ENCODE measurements around the gene NFXL1.
"Not testable (repeated sequence)": the region's sequence is repeated elsewhere in the genome, so short reads cannot be mapped to it uniquely, and the experiment has no call there.

The NFXL1 gene
- total RNA-seq, result 21.1 to 24.7 reads per million in 2 donors

DNA sequence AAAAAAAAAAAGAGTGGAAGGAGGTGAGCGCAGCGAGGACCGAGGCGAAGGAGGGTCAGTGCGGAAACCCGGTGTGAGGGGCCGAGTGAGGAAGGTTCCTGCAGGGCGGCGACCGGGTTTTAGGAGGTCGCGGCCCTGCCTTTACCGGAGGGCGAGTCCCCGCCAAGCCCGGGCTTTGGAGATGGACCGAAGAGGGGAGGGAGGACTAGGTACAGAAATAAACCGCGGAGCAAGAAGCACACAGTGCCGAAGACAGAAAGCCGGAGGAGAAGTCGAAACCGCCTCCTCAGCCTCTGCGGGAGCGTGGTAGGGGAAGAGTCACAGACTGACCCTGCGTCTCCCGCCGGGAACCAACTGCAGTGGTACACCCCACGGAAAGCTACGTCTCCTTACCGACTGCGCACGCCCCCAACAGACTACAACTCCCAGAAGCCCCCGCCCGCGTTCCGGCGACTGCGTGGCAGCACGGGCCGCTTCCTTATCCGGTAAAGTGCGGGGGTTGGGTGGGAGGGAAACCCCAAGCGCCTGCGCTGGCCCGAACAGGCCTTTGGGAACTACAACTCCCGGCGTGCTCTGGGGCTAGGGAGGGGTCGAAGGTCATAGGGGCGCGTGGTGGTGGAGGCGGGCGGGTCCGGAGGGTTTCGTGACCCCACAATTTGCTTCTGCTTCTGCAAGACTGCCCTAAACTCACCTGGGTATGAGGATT is at the start of gene NFXL1:
TSS of gene NFXL1 (minus strand) at position 364 of the 706 bp plus-strand sequence. CDS start 380 bp downstream, outside the sequence.
- peak; percentile 87 for DNase-seq

DNA sequence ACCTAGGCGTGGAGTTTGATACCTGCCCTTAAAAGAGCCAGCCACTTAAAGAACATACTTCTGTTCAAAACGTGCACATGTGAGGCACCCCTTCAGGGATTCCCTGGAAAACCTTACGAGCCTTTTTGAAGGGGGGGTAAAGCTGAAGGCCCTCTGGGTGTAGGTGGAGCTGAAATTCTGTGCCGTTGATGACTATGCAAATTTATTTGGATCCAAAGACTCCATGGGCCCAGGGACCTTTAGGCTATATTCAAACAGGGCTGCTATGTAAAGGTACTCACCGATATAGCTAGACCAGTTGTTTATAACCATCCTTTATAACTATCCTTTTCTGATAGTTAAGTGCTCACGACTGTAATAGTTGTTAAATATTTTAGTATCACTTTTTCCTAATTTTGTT is 40.3 kb upstream of the NFXL1 start:
- no peak for DNase-seq

DNA sequence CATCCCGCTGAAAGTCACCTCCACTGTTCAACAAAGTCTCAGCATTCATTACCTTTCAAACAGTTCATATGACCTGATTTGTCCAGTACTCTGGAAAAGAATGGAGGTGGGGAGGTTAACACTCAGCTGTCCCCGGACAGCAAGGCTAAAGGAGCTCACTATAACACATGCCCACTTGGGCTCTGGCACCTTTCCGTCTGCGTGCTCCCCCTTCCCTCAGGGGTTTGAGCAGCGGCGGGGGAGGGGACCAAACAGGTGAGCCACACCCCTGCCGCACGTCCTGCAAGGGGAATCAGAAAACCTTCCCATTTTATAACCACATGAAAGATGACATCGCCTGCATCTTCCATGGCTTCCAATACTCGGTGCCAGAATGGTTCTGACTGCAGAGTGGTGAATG is 39.9 kb upstream of the NFXL1 start:
- no peak for DNase-seq

DNA sequence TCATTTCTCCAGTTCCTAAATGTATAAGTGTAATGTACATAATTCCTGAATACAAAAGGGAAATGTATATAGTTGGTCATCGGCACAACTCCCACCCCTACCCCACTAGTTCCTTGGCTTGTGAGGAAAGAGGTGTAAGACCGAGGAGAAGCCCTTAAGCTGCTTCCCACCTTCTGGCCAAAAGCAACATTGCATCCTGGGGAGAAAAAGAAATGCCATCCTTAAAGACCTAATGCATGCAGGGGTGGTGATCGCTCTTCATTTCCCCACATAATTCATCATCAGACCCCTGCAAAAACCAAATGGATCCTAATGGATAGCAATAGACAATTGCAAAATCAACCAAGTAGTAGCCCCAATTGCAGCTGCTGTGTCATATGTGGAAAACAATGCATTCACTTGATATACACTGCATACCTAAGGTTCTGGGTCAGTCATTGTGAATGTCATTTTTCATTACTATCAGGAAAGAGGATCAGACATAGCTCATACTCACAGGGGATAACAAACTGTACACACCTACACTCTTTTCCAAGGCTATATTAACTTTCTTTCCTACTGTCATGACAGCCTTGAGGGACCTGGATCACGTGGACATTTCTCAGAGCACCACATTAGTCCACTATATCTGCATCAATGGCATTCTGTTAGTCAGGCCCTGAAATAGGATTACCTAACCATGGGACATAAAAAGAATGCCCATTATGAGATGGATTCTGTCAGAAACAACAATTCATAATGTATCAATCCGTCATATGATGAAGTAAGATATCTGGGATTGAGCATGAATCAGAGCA is 31.7 kb upstream of the NFXL1 start:
- DNase-seq, result no peak

DNA sequence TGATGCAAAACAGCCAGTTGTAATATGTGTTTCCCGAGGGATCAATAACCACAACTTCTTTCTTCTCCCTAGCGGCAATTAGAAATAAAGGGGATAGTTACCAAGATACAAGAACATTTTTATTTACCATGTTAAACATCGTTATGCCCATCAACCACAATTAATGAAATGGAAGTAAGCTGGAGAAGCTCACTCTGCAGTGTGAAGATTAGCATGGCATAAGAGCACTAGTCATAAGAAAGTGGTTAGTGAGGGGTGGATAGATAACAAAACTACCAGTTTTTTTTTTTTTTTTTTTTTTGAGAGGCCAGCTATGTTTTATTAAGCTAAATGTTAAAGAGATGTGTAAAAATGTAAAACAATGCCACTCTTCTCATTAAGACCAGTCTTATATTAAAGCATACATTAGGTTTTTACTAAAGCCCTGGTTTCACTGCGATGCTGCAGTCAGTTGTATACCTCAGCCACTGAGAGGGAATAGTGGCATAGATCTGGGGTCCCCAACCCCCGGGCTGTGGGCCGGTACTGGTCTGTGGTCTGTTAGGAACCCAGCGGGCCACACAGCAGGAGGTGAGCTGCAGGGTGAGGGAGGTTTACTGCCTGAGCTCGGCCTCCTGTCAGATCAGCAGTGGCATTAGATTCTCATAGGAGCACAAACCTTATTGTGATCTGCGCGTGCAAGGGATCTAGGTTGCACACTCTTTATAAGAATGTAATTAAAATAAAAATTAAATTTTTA is 27.9 kb upstream of the NFXL1 start:
- no peak for DNase-seq

DNA sequence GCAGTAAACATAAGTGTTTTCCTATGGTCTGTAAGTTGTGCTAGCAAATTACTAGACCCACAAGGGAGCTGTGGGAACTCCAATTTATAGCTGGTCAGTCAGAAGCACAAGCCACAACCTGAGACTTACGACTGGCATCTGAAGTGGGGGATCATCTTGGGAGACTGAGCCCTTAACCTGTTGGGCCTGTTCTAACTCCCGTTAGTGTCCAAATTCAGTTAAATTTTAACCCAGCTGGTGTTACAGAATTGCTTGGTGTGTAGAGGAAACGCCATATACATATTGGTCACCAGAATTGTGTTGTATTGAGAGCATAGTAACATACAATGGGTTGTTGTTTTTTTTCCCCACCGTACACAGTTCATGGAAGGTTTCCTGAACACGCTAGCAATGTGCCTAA is 25.1 kb upstream of the NFXL1 start:
- DNase-seq, result no peak

DNA sequence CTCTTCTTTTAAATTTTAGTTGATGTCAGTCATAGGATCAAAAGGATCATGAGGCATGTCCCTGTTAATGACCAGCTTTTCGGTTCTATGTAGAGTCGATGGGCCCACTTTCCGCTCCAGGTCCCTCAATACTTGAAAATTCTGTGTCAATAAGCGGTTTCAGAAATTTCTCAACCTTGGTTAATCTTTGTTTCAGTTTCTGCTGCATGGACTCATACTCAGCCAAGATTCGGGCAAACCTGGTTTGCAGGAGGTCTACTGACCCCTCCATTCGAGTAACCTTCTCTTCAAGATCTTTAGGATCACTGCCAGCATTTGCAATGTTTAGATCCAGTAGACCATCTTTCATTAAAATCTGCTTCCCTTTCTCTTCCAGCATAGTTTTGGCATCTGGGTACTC is 22.0 kb upstream of the NFXL1 start:
- no peak for DNase-seq

DNA sequence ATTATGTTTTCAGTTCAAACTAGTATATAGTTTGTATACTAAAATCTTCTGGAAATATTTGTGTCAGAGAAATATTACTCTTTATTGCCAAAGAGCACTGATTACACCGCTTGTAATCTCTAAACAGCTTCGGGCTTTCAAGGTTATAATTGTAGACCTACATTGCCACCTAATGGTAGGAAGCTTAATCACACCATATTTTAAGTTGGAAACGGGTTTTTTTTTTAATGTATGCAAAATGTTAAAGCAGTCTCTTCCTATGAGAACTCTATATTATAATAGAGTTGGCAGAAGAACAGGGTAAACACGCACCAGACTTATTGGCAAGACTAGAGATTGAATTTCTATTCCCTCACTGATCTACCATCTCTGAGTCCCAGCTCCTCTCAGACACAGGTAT is 19.5 kb upstream of the NFXL1 start:
- no peak for DNase-seq

DNA sequence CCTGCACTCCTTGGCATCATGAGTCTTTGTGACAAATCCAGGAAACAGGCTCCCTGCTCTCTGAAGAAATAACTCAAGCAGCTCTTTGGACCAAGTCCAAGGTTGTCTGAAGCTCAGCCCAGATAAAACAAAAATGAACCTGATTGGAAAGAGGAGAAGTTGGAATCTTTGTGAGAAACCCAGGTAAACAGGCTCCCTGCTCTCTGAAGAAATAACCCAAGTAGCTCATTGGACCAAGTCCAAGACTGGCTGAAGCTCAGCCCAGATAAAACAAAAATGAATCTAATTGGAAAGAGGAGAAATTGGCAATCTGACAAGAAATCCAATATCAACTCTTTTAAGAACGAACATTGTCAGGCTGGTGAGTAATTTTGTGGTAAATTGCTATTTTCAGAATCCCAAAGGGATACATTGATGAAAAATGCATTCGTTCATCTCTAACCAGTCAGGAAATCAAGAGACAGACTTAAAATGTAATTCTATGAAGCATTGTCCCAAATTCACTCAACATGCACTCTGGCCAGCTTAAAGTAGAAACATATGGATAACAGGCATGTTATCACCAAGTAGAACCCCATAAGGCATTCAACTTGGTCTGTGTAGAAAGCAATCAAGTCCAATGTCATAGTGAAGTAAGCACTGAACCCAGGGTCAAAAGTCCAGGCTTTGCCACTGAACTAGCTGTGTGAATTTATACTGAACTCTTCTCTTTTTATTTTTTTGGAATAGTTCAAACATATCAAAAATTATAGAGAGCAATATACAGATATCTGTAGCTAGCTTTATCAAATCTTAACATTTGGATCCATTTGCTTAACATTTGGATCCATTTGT is 16.8 kb upstream of the NFXL1 start:
- DNase-seq, result no peak

DNA sequence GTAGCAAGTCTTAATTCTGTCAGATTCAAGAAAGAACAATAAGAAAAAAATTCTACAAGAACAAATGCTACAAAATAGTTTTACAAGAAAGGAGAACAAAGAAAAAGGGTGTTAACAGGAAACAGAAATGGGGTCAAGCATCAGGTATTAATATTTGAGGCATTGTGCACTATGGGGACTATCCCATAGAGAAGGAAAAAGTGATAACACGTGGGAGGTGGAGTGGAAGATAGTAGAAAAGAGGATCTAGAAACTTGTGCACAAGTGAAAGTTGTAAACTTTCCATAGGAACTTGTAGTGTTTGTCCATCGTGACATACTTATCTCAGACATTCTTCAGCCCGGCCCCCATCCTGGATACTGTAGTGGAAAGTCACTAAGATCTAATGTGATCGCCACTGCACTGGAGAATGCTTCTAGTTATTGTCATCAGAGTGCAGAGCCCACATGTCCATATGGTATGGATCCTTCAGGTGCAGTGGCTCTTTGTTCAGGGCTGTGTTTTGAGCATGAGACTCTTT is 15.4 kb upstream of the NFXL1 start:
- no peak for DNase-seq

DNA sequence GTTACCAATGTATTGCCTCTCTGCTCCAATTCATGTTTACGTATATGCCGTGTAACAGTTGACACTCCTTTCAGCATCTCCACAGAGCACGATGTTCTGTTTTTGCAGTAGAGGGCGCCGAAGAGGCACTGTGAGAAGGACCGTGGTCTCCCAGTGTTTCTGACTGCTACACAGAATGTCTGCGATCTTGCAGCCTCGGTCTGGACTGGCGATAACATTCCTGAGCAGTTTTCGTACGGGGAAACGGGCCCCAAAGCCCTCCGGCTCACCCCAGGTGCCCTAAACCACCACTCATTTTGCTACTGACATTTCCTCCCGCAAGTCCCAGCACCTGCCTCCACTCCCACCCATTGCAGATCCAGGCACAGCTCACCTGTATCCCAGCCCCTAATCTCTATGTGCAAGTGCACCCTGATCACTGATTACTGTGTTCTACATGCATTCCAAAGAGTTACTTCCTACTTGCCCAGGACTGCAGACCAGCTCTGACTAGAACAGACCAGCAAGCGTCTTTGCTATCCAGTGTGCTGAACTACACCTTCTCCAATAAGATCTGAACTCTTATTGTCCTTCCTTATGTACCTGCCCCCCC is 12.4 kb upstream of the NFXL1 start:
- no peak for DNase-seq

DNA sequence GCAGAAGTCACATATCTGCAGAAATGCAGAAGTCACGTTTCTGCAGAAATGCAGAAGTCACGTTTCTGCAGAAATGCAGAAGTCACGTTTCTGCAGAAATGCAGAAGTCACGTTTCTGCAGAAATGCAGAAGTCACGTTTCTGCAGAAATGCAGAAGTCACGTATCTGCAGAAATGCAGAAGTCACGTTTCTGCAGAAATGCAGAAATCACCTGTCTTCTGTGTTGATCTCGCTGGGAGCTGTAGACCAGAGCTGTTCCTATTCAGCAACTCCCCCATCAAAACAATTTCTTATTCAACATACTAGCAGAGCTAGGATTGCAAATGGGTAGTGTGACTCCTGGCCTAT is 8.9 kb upstream of the NFXL1 start:
- not testable (repeated sequence) for DNase-seq

DNA sequence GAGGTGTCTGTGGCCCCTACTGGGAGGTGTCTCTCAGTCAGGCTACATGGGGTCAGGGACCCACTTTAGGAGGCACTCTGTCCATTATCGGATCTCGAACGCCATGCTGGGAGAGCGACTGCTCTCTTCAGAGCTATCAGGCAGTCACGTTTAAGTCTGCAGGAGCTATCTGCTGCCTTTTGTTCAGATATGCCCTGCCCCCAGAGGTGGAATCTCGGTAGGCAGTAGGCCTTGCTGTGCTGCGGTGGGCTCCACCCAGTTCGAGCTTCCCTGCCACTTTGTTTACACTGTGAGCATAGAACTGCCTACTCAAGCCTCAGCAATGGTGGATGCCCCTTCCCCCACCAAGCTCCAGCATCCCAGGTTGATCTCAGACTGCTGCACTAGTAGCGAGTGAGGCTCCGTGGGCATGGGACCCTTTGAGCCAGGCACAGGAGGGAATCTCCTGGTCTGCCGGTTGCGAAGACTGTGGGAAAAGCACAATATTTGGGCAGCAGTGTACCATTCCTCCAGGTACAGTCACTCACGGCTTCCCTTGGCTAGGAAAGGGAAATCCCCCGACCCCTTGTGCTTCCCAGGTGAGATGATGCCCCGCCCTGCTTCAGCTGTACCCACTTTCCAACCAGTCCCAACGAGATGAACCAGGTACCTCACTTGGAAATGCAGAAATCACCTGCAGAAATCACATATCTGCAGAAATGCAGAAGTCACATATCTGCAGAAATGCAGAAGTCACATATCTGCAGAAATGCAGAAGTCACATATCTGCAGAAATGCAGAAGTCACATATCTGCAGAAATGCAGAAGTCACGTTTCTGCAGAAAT is 8.3 kb upstream of the NFXL1 start:
- DNase-seq, result not testable (repeated sequence)

DNA sequence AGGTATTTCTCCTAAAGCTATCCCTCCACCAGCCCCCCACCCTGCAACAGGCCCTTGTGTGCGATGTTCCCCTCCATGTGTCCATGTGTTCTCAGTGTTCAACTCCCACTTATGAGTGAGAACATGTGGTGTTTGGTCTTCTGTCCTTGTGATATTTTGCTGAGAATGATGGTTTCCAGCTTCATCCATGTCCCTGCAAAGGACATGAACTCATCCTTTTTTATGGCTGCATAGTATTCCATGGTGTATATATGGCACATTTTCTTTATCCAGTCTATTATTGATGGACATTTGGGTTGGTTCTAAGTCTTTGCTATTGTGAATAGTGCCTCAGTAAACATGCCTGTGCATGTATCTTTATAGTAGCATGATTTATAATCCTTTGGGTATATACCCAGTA is 2.8 kb upstream of the NFXL1 start:
- DNase-seq, result not testable (repeated sequence)

DNA sequence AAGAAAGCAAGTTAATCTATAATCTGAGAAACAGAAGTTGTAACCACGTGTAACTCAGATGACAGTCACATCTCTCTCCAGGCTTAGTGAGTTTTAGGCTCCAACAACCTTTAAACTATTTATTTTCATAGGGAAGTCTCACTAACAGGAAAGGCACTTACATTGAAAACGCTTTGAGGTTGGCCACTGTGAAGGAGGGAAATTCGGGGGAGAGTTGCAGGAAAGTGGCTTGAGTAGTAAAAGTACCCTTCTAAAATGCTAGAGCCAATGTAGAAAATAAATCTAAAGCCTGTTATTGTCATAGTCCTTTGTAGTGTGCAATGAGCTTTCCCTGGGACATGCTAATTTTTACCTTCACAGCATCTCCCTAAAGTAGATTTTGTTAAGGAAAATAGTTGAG is 995 bp upstream of the NFXL1 start:
- DNase-seq, result no peak

DNA sequence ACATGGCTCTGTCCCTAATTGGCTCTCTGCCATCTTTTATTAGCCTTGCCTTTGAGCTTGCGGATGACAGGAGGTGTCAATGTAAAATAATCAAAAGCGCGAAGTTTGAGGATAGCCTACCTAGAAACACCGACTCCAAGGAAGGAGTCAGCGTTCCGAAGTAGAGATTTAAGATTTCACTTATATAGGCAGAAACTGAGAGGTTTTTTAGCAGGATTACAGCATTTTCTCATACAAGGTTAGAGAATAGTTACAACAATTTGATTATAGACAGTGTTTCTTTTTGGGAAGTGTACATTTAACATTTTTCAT is 499 bp upstream of the NFXL1 start:
- no peak for DNase-seq

DNA sequence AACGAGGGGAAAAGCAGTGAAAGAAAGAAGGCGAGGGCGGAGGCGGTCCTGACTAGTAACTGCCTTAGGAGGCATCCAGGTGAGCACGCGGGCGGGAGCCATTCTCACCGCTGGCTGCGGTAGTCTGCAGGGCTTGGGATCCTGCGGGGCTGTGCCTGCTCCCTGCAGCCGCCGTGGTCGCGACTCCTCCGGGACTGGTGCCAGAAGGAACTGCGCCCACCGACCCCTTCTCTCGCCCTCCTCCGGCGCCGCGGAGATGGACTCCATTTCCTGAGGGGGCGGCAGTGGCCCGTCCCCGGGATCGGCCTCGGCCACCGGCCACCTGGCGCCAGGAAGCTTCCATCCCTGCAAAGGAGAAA is 543 bp downstream of the NFXL1 start:
- DNase-seq, result peak; percentile 14

DNA sequence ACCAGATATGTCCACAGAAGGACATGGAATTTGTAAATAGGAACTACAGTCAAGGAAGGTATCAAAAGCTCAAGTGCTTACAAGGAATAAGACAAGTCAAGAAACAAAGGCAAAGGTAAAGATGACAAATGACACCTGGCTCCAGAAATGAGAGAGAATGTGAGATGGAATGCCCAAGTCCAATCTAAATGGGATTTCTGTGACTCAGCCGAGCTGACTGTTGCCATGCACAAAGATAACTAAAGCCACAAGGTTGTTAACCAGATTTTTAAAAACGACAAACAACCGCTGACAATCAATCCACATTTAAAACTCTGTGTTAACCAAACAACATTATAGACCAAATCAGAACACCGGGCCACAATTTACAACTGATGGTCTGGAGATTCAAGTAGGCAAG is 1.1 kb downstream of the NFXL1 start:
- DNase-seq, result no peak

DNA sequence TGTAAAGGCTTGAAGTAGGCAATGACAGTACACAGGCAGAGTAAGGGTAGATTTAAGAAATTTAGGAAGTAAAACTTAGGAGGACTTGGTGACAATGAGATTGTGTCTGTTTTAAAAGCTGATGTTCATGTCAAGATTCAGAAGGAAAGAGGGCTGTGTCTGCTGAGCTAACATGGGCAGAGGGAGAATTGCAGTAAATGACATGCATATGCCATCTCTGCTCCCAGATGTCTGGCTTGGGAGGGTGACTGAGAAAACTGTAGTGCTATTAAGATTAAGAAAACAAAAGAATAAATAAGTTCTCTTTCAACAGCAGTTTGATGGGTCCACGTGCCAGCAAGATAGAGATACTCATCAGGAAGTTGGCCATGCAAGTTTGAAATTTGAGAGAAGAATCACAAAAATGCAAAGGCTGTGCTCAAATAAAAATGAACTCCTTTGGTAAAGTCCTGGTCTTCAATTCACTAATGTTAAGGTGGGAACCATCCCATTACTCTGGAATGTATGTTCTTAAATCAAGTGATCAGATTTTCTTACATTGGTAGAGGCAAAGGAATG is 7.2 kb downstream of the NFXL1 start:
- DNase-seq, result no peak

DNA sequence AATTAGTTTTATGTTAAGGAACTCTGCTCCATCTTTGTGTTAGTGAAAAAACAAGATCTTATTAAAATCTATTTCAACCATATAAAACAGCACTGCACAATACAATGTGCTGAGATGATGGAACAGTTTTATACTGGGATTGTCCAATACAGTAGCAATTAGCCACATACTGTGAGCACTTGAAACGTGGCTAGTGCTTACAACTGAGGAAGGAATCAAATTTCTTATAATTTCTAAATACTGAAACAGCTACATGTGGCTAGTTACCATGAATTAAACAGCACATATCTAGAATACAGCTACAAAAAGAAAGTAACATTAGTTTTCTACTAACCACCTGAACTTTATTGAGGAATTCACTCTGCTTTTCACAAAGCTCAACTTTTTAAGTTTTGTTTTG is 14.7 kb downstream of the NFXL1 start:
- no peak for DNase-seq

DNA sequence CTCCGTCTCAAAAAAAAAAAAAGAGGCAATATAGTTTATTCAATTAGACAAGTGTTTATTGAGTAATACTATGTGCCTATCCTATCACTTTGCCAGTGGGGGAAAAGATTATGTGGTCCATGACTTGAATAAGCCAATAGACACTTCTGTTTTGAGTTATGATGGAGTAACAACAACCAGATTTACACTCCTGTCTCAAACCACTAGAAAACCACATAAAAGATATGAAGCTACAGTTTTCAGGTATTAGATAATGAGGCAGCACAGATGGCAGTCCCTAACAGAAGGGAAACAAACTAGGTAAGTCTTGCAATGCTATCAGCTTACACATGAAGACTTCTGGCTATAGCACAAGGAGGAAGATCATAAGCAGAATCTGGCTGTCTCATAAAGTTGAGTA is 22.5 kb downstream of the NFXL1 start:
- no peak for DNase-seq

All from activated gamma-delta T cell (primary cell).